ENCODE data around the gene IMPDH1.

DNA sequence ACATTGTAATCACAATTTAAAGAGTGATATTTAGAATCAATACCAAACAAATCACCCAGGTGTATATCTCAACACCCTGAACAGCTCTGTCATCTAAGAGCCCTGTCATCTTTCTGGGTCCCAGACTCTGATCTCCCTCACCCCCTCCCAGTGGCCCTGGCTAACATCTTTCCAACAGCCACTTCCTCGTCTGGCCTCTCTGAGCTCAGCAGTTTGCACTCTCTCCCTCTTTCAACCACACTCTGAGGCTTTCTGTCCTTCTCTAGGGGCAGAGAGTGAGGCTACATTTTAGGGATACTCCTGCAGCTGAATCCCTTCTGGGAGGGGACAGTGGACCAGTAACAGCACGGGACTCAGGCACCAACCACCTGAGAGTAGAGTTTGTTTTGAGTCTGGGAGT lies 31.1 kb downstream of the IMPDH1 start:
- TF ChIP-seq GATA2 (IDR thresholded peaks at IDR 0.05; ENCODE audit: low read depth, low read length) (no peak), GATA3 (IDR thresholded peaks at IDR 0.05; ENCODE audit: low read depth, low read length) (no peak)

Data from SH-SY5Y (cell line).